IgD-negative memory B cell (primary cell): ENCODE data around the gene CBX7. TPM values are rescaled to one million over a fixed set of nuclear protein-coding genes. Genes with fewer than 3 reads are reported as not detected.
"Not testable (repeated sequence)": the region's sequence is repeated elsewhere in the genome, so short reads cannot be mapped to it uniquely, and the experiment has no call there.

ENCODE experiments used
- H3K27ac Mint-ChIP-seq, 3 donors: one replicate each; pipeline ENCODE4 v1.8.0; 2020 to 2022; ENCODE audit warnings: mild to moderate bottlenecking in 3 of 3, mixed read lengths in 3 of 3, moderate library complexity in 1 of 3
- H3K27me3 Mint-ChIP-seq: one replicate; pipeline ENCODE4 v1.8.0; 2021; ENCODE audit warnings: mixed read lengths
- H3K36me3 Mint-ChIP-seq: one replicate; pipeline ENCODE4 v1.8.0; 2020; ENCODE audit warnings: mild to moderate bottlenecking, mixed read lengths
- H3K4me1 Mint-ChIP-seq, 3 donors: one replicate each; pipeline ENCODE4 v1.8.0; 2020 to 2022; ENCODE audit warnings: mixed read lengths in 3 of 3, mild to moderate bottlenecking in 1 of 3
- H3K4me3 Mint-ChIP-seq, 4 donors: one replicate each; pipeline ENCODE4 v1.8.0; 2020 to 2022; ENCODE audit warnings: mild to moderate bottlenecking in 4 of 4, mixed read lengths in 4 of 4, moderate library complexity in 3 of 4
- H3K9me3 Mint-ChIP-seq, 3 donors: one replicate each; pipeline ENCODE4 v1.8.0; 2020 to 2021; ENCODE audit warnings: mixed read lengths in 3 of 3, mild to moderate bottlenecking in 1 of 3
- polyA plus RNA-seq: library from polyadenylated mRNA; unstranded; fragments of 300-500 nt; fragmentation: Illumina TruSeq; gene quantifications from one replicate; pipeline ENCODE4 v1.2.3, GENCODE V29; 2021

Gene CBX7
- polyA plus RNA-seq, 1 donor from 2014 or later = 35.4 TPM

GRCh38 chr22:39169797-39170466 lies 17.5 kb upstream of the CBX7 start:
- H3K27ac Mint-ChIP-seq = peak overlapping the region in 1 of 3 donors; percentile 95
- peaks cover 2% of the 10 kb centered on the region for H3K27me3 Mint-ChIP-seq
- H3K36me3 Mint-ChIP-seq = peaks cover 2% of the 10 kb centered on the region
- H3K4me1 Mint-ChIP-seq = peaks cover 16 to 27% (median 20%) of the 10 kb centered on the region in 3 donors
- H3K4me3 Mint-ChIP-seq = no peak overlapping the region
- no peaks in the 10 kb centered on the region for H3K9me3 Mint-ChIP-seq

DNA sequence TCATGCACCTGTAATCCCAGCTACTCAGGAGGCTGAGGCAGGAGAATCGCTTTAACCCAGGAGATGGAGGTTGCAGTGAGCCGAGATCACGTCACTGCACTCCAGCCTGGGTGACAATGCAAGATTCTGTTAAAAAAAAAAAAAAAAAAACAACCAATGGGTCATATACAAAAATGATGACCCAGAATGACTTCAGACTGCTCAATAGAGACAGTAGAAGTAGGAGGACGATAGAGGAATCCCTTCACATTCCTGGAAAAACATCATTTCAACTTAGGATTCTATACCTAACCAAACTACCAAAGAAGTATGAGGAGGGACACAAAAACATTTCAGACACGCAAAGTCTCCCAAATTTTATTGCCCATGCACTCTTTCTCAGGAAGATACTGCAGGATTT lies 14.1 kb upstream of the CBX7 start:
- H3K4me3 Mint-ChIP-seq = no peak overlapping the region
- H3K36me3 Mint-ChIP-seq = no peaks in the 10 kb centered on the region
- H3K27me3 Mint-ChIP-seq = peaks cover 2% of the 10 kb centered on the region
- no peak overlapping the region for H3K27ac Mint-ChIP-seq
- H3K4me1 Mint-ChIP-seq = peaks cover 4 to 12% (median 8%) of the 10 kb centered on the region in 3 donors
- H3K9me3 Mint-ChIP-seq = no peaks in the 10 kb centered on the region

DNA sequence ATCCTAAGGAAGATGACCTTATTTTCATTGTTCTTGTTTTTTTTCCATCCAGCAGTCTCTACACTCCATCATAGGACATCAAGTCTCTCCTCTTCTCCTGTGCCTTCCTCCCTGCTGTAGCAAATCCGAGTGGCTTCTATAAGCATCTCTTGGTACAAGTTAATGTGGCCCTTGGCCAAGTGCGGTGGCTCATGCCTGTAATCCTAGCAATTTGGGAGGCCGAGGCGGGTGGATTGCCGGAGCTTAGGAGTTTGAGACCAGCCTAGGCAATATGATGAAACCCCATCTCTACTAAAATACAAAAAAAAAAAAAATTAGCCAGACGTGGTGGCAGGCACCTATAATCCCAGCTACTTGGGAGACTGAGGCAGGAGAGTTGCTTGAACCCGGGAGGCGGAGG lies 3.6 kb upstream of the CBX7 start:
- H3K9me3 Mint-ChIP-seq, H3K4me1 Mint-ChIP-seq: not testable (repeated sequence)
- peaks cover 13% of the 10 kb centered on the region for H3K27me3 Mint-ChIP-seq

DNA sequence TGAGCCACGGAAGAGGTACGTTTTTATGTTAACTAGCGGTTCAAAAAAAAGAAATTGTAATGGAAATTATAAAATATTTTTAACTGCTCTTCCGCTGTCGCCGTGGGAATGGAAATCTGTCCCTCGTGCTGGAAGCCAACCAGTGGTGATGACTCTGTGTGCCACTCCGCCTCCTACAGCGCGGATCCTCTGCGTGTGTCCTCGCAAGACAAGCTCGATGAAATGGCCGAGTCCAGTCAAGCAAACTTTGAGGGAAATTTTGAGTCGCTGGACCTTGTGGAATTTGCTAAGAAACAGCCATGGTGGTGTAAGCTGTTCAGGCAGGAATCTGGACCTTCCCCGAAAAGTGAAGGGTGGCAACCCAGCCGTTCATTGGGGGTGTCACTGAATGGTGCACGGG lies 2.9 kb upstream of the CBX7 start:
- Mint-ChIP-seq H3K36me3 (no peaks in the 10 kb centered on the region), H3K27ac (peak overlapping the region in 2 of 3 donors; percentile 27 to 71), H3K9me3 (no peaks in the 10 kb centered on the region), H3K4me3 (peak overlapping the region in 1 of 4 donors; percentile 66), H3K4me1 (peaks cover 11 to 14% (median 11%) of the 10 kb centered on the region in 3 donors), H3K27me3 (peaks cover 13% of the 10 kb centered on the region)

More for the DNA sequence above, 3.6 kb upstream of the CBX7 start:
- peak overlapping the region in 1 of 3 donors; percentile 71 for H3K27ac Mint-ChIP-seq
- H3K36me3 Mint-ChIP-seq = not testable (repeated sequence)
- peak overlapping the region in 1 of 4 donors; percentile 66 for H3K4me3 Mint-ChIP-seq

DNA sequence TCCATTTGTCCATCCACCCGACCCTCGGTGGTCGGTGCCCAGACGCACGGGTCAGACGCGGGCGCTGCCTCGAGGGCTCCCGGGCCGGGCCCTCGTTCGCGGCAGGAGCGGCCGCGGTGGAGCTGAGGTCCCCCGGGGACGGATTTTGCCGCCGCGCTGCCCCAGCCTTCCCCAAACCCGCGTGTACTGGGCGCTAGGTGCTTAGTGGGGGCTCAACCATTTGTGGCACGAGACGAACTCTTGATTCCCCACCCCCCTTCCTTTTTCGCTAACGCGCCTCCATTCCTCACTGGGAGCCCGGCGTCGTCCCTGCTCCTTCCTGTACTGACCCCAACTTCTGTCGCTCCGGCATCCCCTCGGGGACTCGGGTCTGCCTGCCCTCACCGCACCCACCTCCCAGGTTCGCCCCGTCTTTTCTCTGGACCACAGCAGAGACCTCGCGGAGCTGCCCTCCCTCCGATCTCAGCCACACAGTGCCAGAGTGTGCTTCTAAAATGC lies 789 bp upstream of the CBX7 start:
- Mint-ChIP-seq H3K4me3 (peak overlapping the region; percentile 84 to 94 (median 92)), H3K27me3 (peaks cover 13% of the 10 kb centered on the region), H3K27ac (peak overlapping the region; percentile 78 to 90 (median 89)), H3K36me3 (no peaks in the 10 kb centered on the region), H3K9me3 (no peaks in the 10 kb centered on the region), H3K4me1 (peaks cover 24 to 33% (median 29%) of the 10 kb centered on the region in 3 donors)

DNA sequence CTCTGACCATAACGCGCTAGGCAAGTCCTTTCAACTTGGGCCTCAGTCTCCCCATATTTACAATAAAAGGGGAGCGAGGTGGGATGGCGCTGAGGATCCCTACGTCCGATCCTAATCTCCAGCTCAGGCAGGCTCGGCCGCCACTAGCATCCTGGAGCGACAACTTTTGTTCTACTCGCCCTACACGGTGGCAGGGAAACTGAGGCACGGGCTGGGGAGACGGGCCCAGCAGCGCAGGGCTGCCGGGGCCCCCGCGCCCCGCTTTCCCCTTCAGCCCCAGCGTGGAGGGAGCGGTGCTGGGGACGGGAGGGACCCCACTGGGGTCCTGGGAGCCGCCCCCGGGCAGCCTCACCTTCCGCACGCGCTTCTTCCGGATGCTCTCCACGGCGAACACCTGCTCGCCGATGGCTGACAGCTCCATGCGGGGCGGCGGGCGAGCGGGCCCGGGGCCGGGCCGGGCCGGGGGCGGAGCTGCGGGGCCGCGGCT lies 413 bp downstream of the CBX7 start:
- Mint-ChIP-seq H3K9me3 (no peaks in the 10 kb centered on the region), H3K4me3 (peak overlapping the region; percentile 79 to 93 (median 90)), H3K4me1 (peaks cover 28 to 38% (median 29%) of the 10 kb centered on the region in 3 donors), H3K27ac (peak overlapping the region in 2 of 3 donors; percentile 98 to 99), H3K36me3 (no peaks in the 10 kb centered on the region), H3K27me3 (peaks cover 13% of the 10 kb centered on the region)

GRCh38 chr22:39151329-39151975 lies 1.0 kb downstream of the CBX7 start:
- Mint-ChIP-seq H3K9me3 (no peaks in the 10 kb centered on the region), H3K27ac (peak overlapping the region; percentile 97 to 99 (median 98)), H3K27me3 (peaks cover 11% of the 10 kb centered on the region), H3K4me3 (peak overlapping the region; percentile 79 to 93 (median 90)), H3K36me3 (no peaks in the 10 kb centered on the region), H3K4me1 (peaks cover 28 to 42% (median 31%) of the 10 kb centered on the region in 3 donors)

- Mint-ChIP-seq H3K4me3 (peak overlapping the region; percentile 79 to 93 (median 90)), H3K4me1 (peaks cover 33 to 47% (median 37%) of the 10 kb centered on the region in 3 donors), H3K9me3 (no peaks in the 10 kb centered on the region), H3K27me3 (peaks cover 11% of the 10 kb centered on the region), H3K27ac (peak overlapping the region; percentile 97 to 99 (median 98)), H3K36me3 (no peaks in the 10 kb centered on the region)
These were observed 1.6 kb downstream of the CBX7 start for GRCh38 chr22:39150848-39151215.

DNA sequence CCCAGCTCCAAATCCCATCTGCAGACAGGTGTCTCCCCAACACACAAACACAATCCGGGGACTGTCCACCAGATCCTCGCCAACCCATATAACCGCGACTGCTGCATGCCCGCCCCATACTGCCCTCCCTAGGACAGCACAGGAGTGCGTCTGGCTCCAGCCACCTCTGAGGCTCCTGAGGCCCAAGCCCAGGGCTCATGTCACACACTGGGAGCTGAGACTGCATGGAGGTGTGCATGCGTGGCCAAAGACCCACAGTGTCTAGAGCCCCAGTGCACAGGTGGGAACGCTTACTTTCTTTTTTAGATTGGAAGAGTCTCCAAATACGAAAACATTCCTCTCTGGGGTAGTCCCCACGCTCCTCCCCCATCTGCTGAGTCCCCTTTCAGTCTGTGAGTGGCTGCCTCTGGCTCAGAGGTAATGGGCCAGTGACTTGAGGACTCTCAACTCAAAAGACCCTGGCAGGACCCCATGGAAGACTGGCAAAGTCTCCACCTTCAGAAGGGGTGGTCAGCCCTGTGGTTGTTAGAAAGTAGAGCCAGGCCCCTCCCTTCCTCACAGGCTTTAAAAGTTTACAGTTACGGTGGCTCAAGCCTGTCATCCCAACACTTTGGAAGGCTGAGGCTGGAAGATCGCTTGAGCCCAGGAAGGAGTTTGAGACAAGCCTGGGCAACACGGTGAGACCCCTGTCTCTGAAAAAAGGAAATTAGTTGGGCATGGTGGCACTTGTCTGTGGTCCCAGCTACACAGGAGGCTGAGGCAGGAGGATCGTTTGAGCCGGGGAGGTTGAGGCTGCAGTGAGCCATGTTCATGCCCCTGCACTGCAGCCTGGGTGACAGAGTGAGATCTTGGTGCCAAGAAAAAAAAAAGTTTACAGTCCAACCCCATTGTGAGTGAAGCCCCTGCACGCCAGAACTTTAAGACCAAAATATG lies 2.3 kb downstream of the CBX7 start:
- H3K4me1 Mint-ChIP-seq = peaks cover 33 to 47% (median 38%) of the 10 kb centered on the region in 3 donors
- no peaks in the 10 kb centered on the region for H3K9me3 Mint-ChIP-seq
- peak overlapping the region; percentile 97 to 99 (median 98) for H3K27ac Mint-ChIP-seq
- H3K27me3 Mint-ChIP-seq = peaks cover 11% of the 10 kb centered on the region
- H3K4me3 Mint-ChIP-seq = peak overlapping the region; percentile 57 to 91 (median 81)
- no peaks in the 10 kb centered on the region for H3K36me3 Mint-ChIP-seq

DNA sequence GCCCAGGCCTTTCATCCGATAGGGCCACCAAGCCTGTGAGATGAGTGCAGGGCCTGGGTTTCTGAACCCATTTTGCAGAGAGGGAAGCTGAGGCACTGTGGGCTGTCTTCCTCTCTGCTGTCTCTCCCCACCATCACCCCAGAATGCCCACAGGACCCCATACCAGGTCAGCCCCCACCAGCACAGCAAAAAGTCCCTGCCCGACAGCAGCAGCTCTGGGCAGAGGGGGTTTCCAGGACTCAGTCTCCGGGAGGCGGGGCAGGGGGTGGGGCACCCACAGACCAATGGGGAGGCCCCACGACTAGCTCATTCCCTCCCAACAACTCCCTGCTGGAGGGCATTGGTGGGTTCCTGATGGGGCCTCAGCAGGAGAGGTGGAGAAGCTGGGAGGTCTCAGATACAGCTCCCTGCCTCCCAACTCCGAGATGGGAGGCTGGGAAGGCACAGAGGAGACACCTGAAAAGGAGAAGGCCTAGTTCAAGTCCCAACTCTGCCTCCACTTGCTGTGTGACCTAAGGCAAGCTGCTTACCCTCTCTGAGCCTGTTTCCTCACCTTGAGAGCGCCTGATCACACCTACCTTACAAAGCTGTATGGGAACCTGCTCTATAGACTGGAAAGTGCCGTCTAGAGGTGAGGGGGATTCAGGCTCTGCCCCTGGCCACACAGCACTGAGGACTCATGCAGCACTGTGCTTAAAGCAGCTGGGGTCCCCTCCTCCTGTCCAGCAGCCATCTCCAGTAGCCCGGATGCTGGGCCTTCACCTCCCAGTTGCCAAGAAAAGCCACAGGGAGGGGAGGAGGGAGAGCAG lies 3.5 kb downstream of the CBX7 start:
- Mint-ChIP-seq H3K27ac (peak overlapping the region; percentile 98 to 99 (median 98)), H3K4me1 (peaks cover 41 to 52% (median 44%) of the 10 kb centered on the region in 3 donors), H3K36me3 (no peaks in the 10 kb centered on the region), H3K27me3 (peaks cover 5% of the 10 kb centered on the region), H3K9me3 (no peaks in the 10 kb centered on the region), H3K4me3 (peak overlapping the region; percentile 67 to 91 (median 76))

DNA sequence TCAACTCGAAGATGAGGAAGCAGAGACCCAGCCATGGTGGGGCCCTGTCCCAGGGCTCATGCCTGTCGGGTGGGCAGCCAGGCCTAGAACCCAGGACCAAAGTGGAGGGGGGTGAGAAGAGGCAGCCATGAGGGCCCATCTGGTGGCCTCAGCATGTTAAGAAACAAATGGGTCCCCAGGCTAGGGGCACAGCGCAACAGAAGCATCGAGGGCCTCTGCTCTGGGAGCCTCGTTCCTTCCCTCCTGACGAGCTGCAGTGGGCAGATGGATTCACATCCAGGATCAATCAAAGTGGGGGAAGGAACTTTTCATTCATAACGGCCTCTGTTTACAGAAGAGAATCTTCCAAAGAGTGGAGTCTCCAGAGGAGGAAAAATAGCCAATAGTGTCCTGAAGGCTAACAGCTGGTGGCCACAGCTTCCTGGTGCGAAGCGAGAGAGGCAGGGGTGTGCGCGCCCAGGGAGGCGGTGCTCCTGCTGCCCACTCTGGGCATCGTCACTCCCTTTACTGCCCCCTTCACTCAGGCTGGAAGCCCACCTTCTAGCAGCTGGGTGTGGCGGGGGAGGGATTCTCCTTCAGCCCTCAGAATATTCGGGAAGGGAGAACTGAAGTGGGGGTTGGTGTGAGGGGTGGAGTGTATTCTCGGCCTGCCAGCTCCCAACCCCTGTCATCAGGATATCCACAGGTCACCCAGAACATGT lies 4.3 kb downstream of the CBX7 start:
- H3K9me3 Mint-ChIP-seq = no peaks in the 10 kb centered on the region
- H3K27me3 Mint-ChIP-seq = no peaks in the 10 kb centered on the region
- peak overlapping the region; percentile 67 to 91 (median 76) for H3K4me3 Mint-ChIP-seq
- peak overlapping the region; percentile 98 to 99 (median 98) for H3K27ac Mint-ChIP-seq
- peaks cover 3% of the 10 kb centered on the region for H3K36me3 Mint-ChIP-seq
- peaks cover 36 to 48% (median 44%) of the 10 kb centered on the region in 3 donors for H3K4me1 Mint-ChIP-seq

- Mint-ChIP-seq H3K9me3 (no peaks in the 10 kb centered on the region), H3K27me3 (no peaks in the 10 kb centered on the region), H3K4me1 (peaks cover 36 to 48% (median 44%) of the 10 kb centered on the region in 3 donors), H3K4me3 (peak overlapping the region in 3 of 4 donors; percentile 47 to 91 (median 74)), H3K27ac (peak overlapping the region; percentile 98 to 99 (median 98)), H3K36me3 (peaks cover 3% of the 10 kb centered on the region)
These were observed 5.0 kb downstream of the CBX7 start for GRCh38 chr22:39147335-39148025.
